Measurements from ENCODE around the gene XPR1.
A peak's percentile ranks its signal among the peaks of the same experiment; 100 is the strongest.

The XPR1 gene

DNA sequence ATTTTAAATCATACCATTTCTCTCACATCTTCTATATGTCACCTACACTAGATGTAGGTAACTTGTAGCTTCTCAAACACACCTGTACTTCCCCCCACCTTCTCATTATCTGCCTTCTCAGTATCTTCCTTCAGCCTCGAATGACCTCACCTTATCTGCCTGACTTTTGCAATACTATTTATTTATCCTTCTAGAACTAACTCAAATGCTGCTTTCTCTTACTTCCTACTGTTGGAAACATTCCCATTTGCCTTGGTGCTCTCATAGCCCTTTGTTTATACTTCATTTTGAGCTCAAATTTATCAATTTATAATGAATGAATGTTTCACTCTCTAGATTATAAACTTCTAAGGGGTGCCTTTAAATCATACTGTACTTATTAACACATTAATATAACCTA, 230.5 kb downstream of the XPR1 start:
- TF ChIP-seq EZH2phosphoT487 (IDR thresholded peaks at IDR 0.05; ENCODE audit: low read depth) = no peak
- TF ChIP-seq CTCF (IDR thresholded peaks at IDR 0.05; ENCODE audit: low read depth, low read length) = no peak
- Histone ChIP-seq H3K4me2 (ENCODE audit: low read length) (no peak overlapping the region), H3K27me3 (ENCODE audit: low read depth, low read length) (no peaks in the 10 kb centered on the region), H3K79me2 (ENCODE audit: low read length) (no peaks in the 10 kb centered on the region), H3K4me3 (ENCODE audit: low read length) (no peak overlapping the region), H2AFZ (ENCODE audit: low read depth, low read length) (no peak overlapping the region), H3K9me3 (ENCODE audit: insufficient read depth, low read length) (no peaks in the 10 kb centered on the region), H3K4me1 (ENCODE audit: low read length) (peaks cover 11% of the 10 kb centered on the region), H3K9ac (ENCODE audit: low read length) (no peak overlapping the region), H3K27ac (ENCODE audit: low read length) (no peak overlapping the region), H3K36me3 (replicated peaks; ENCODE audit: low read depth, low read length) (peaks cover 2% of the 10 kb centered on the region), H4K20me1 (ENCODE audit: insufficient read depth, low read length) (no peaks in the 10 kb centered on the region)

DNA sequence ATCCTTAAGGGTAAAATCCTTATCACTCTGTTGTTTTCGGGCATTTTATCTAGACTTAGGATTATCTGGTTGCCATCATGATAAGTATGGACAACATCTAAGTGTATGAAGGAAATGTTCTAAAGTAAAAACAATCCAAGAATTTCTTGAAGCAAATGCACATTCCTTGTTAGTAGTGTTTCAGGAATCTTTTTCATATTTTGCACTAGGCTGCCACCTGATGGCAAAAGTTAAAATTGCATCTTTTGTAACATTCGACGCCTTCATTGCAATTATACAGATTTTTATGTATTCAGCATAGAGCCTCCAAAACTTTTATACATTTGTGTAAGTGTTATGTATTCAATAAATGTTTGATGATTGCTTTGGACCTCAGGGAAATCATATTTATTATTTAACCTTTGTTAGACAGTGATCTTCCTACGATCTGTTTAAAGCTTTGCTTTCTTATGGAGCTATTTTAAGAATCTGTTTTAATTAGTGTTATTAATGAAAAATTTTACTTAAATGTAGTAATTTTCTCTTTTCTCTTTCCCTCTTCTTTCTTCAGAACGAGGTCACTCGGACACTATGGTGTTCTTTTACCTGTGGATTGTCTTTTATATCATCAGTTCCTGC, 231.4 kb downstream of the XPR1 start:
- H3K36me3 ChIP-seq (replicated peaks; ENCODE audit: low read depth, low read length) = peaks cover 2% of the 10 kb centered on the region
- no peak overlapping the region for H2AFZ ChIP-seq (ENCODE audit: low read depth, low read length)
- H3K9ac ChIP-seq (ENCODE audit: low read length) = no peak overlapping the region
- H3K27ac ChIP-seq (ENCODE audit: low read length) = no peak overlapping the region
- no peak overlapping the region for H3K4me2 ChIP-seq (ENCODE audit: low read length)
- no peaks in the 10 kb centered on the region for H3K27me3 ChIP-seq (ENCODE audit: low read depth, low read length)
- no peaks in the 10 kb centered on the region for H3K79me2 ChIP-seq (ENCODE audit: low read length)
- H3K4me1 ChIP-seq (ENCODE audit: low read length) = peaks cover 9% of the 10 kb centered on the region
- H4K20me1 ChIP-seq (ENCODE audit: insufficient read depth, low read length) = no peaks in the 10 kb centered on the region
- no peaks in the 10 kb centered on the region for H3K9me3 ChIP-seq (ENCODE audit: insufficient read depth, low read length)
- TF ChIP-seq CTCF (IDR thresholded peaks at IDR 0.05; ENCODE audit: low read depth, low read length) (peak; percentile 94), EZH2phosphoT487 (IDR thresholded peaks at IDR 0.05; ENCODE audit: low read depth) (no peak)
- H3K4me3 ChIP-seq (ENCODE audit: low read length) = no peak overlapping the region

GRCh38 chr1:180881806-180882509, 250.1 kb downstream of the XPR1 start:
- TF ChIP-seq EZH2phosphoT487 (IDR thresholded peaks at IDR 0.05; ENCODE audit: low read depth) (no peak), CTCF (IDR thresholded peaks at IDR 0.05; ENCODE audit: low read depth, low read length) (peak; percentile 87)
- no peaks in the 10 kb centered on the region for H3K9me3 ChIP-seq (ENCODE audit: insufficient read depth, low read length)
- H2AFZ ChIP-seq (ENCODE audit: low read depth, low read length) = no peak overlapping the region
- no peak overlapping the region; the same call in 1 of the 2 replicates for H3K9ac ChIP-seq (ENCODE audit: low read length)
- no peaks in the 10 kb centered on the region for H4K20me1 ChIP-seq (ENCODE audit: insufficient read depth, low read length)
- no peak overlapping the region for H3K4me3 ChIP-seq (ENCODE audit: low read length)
- no peaks in the 10 kb centered on the region for H3K79me2 ChIP-seq (ENCODE audit: low read length)
- no peak overlapping the region for H3K27ac ChIP-seq (ENCODE audit: low read length)
- H3K27me3 ChIP-seq (ENCODE audit: low read depth, low read length) = no peaks in the 10 kb centered on the region
- peak overlapping the region; percentile 25; the same call in 1 of the 2 replicates for H3K4me2 ChIP-seq (ENCODE audit: low read length)
- no peaks in the 10 kb centered on the region for H3K36me3 ChIP-seq (replicated peaks; ENCODE audit: low read depth, low read length)
- peaks cover 8% of the 10 kb centered on the region for H3K4me1 ChIP-seq (ENCODE audit: low read length)

GRCh38 chr1:180884588-180885300, 252.9 kb downstream of the XPR1 start:
- H3K4me3 ChIP-seq (ENCODE audit: low read length) = no peak overlapping the region
- H4K20me1 ChIP-seq (ENCODE audit: insufficient read depth, low read length) = no peaks in the 10 kb centered on the region
- H3K27me3 ChIP-seq (ENCODE audit: low read depth, low read length) = no peaks in the 10 kb centered on the region
- H3K4me1 ChIP-seq (ENCODE audit: low read length) = peaks cover 23% of the 10 kb centered on the region
- no peak for TF ChIP-seq EZH2phosphoT487 (IDR thresholded peaks at IDR 0.05; ENCODE audit: low read depth)
- no peak for TF ChIP-seq CTCF (IDR thresholded peaks at IDR 0.05; ENCODE audit: low read depth, low read length)
- no peaks in the 10 kb centered on the region for H3K79me2 ChIP-seq (ENCODE audit: low read length)
- H3K9me3 ChIP-seq (ENCODE audit: insufficient read depth, low read length) = no peaks in the 10 kb centered on the region
- H3K4me2 ChIP-seq (ENCODE audit: low read length) = no peak overlapping the region
- H2AFZ ChIP-seq (ENCODE audit: low read depth, low read length) = no peak overlapping the region
- H3K36me3 ChIP-seq (replicated peaks; ENCODE audit: low read depth, low read length) = no peaks in the 10 kb centered on the region
- H3K9ac ChIP-seq (ENCODE audit: low read length) = no peak overlapping the region
- no peak overlapping the region for H3K27ac ChIP-seq (ENCODE audit: low read length)
